NOMO-1 treated with dmso at 0.1 percent for 144 hours (cell line): Measurements from ENCODE around the gene PLEKHO2.

Source experiments
- DNase-seq: peaks from one replicate; lab custom pipeline; 2025; ENCODE audit not compliant: unreplicated experiment; lab: John Stamatoyannopoulos, UW

Gene PLEKHO2

DNA sequence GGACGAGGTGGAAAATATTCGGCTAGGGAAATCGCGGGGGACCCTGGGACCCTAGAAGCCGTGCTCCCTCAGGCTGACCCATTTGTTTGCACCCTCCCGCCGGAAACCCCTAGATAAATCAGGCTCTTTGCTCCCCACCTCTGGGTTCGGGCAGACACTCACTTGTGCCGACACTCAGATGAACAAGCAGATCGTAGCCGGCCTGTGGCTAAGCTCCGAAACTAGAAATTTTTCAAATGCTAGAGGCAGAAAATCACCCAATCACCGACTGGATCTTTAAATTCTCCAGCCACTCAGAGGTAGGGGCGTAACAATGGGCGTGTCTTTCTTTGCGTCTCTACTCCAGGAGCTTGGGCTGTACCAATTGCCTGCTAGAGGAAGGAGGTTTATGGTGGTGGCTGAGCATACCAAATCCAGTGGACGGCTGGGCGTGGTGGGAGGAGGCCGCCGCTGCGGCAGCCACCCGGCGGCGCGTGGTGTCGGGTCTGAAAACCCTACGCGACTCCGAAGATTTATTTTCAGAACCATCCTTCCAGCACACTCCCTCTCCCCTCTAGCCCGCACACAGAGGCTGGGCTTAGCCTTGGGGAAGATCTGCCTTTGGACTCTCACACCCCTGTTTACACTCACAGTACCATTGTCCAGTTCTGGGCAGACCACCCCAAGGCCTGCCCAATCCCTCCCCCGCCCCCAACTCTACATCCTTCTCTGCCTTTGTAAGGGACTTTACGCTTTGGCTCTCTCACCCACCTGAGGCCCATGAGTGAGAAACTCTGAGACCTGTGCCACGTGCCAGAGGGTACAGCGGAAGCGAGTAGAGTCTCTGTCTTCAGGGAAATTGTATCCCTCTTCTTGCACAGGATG, 16.1 kb upstream of the PLEKHO2 start, which contains the start of gene PIF1:
PIF1 (minus strand) TSS at position 217 of the 864 bp plus-strand sequence. CDS start 1,312 bp downstream, outside the sequence.
- DNase-seq, result peak; percentile 98

DNA sequence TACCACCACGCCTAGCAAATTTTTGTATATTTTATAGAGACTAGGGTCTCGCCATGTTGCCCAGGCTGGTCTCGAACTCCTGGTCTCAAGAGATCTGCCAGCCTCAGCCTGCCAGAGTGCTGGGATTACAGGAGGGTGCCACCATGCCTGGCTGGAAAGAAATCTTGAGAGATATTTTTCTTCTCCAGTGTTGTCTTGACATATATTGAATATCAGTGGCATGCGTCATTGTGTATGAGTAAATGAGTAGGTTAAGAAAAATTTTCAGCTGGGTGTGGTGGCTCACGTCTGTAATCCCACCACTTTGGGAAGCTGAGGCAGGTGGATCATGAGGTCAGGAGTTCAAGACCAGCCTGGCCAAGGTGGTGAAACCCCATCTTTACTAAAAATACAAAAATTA, 12.7 kb upstream of the PLEKHO2 start:
- no peak for DNase-seq

DNA sequence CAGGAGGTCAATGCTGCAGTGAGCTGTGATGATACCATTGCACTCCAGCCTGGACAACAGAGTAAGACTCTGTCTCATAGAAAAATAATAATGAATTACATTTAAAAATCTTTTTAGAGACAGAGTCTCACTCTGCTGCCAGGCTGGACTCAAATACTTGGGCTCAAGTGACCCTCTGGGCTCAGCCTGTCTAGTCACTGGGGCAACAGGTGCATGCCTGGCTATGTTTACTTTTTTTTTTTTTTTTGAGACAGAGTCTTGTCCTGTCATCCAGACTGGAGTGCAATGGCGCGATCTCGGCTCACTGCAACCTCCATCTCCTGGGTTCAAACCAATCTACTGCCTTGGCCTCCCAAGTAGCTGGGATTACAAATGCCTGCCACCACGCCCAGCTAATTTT, 8.0 kb upstream of the PLEKHO2 start:
- no peak for DNase-seq

DNA sequence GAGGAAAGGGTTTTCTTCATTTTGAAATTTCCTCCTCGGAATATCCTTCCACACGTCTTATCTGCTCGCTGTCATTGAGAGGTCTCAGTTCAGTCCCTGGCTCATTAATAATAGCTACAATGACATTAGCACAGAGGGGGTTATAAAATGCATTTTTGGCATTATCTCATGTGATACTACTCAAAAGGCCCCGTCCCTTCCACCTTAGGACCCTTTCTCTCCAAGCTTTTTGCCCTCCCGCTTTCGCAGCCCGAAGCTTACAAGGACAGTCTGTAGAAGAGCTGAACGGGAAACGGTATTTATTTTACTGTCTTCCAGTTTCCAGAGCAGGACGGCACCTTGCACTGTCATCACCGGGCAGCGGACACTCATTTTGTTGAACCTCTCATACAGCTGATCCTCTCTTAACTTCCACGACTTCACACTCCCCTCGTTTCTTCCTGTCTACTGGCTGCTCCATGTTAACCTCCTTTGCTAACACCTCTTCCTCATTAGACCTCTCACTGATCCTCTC, 5.6 kb upstream of the PLEKHO2 start:
- no peak for DNase-seq

DNA sequence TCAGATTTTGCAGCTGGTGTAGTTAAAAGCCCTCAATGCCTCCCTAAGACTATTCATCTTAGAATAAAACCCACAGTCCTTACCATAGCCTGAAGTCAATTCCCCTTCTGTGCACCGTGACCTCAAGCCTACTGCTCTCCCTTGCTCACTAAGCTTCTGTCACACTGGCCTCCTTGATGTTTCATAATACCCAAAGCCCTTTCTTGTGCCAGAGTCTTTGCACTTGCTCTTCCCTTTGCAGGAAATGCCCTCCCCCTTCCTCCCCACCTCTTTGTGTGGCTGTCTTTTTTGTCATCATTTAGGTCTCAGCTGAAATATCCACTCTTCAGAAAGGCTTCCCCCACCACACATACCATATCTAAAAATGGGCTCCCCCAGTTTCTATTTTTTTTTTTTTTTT, 4.2 kb upstream of the PLEKHO2 start:
- DNase-seq, result peak; percentile 72

DNA sequence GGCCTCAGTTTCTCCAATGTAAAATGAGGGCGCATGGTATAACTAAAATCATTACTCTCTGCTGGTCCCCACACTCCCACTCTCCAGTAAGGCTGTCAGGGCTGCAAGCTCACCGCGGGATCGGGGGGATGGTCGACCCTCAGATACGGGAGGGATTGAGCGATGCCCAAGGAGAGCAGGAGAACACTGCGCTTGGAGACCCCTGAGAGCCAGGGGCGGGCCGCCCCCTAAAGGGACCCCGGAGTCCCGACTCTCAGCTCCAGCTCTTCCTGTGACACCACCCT, 713 bp upstream of the PLEKHO2 start:
- DNase-seq, result no peak

DNA sequence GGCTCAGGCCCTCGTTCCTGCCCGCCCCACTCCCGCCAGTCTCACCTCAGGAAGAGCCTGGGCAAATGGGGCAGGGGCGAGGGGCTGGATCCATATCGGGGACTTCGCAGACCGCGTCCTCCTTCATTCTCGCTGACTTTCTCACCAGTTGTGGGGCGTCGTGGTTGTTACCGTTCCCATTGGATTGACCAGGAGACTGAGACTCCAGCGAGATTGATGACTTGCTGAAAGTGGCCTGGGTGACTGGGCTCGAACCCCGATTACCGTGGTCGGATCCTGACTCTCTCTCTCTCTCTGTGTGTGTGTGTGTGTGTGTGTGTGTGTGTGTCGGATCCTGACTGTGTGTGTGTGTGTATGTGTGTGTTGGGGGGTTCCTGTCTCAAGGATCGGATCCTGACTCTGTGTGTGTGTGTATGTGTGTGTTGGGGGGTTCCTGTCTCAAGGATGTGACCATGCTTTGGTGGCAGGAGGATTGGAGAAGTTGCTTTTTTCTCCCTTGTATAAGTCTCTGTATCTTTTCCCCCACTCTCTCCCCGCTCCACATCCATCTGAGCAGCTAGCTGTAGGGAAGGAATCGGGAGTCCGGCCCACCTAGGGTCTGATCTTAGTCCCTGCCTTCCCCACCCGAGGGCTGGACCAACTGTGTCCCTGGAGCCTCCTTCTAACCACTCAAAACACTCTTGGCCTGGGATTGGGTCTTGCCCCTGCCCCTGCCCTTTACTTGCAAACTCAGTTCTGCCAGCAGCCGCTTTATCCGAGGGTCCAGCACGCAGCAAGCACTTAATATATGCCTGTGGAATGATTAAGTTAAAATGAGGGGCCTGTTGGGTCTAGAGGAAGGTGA, 603 bp downstream of the PLEKHO2 start:
- no peak for DNase-seq

DNA sequence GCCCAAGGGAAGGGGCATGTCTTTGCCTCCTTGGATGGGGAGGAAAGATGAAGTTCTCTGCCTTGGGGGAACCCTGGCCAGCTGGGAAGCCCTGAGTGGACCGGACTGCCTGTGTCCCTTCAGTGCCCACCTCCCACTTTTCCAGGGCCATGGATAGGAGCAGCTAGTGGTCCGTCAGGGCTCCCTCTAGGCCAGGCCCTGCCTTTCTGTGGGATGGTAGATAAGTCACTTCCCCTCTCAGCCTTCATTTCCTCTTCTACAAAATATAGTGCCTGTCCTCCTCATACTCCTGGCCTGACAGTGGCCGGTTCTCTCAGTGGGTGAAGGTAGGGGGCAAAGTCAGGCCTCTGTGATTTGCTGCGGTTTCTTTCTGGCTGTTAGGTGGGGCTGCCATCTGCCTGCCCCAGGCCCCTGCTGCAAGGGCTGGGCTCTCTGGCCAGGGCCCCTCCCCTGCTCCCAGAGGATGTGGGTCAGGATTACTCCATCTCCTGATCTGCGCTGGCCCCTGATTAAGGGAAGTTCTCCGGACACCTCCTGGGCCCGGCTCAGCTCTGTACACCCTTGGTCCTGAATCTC, 1.4 kb downstream of the PLEKHO2 start:
- DNase-seq, result peak; percentile 85

DNA sequence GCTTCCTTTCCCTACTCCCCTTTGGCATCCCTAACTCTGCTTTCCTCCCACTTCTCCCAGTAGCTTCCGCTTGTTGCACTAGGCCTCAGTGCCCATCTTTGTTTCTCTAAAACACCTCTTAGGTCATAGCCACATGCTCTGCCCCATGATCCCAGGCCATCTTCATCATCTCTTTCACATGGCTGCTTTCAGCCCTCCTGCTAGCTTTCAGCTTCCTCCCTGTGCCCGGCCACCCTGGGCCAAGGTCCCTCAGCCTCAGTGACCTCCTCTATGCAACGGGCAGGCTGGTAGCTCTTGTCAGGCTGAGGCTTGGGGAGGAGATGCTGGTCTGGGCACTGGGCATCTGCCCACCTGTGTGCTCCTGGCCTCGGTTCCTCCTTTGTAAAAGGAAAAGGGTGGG, 2.3 kb downstream of the PLEKHO2 start:
- no peak for DNase-seq

DNA sequence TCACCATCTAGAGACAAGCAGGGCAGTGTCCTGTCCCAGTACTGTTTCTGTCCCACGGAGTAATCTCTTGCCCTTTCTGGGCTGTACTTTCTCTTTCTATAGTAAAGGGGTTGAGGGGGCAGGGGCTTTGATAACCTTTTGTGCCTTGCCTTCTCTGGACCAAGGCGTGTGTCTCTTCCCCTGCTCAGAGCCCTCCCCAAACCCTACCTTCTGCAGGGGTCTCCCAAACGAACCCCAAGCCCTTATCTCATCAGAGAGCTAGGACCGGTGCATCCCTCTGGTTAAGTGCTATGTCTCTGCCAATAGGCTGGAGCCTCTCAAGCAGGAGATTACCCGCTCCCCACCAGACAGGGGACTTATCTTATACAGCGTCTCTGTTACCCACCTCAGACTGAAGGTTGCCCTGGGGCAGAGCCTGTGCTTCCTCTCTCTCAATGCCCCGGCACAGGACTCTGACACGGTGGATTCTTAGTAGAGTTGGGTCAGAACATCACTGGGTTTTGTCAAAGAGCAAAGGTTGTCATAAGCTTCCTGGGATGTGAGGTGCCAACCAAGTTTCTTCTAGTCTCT, 2.9 kb downstream of the PLEKHO2 start:
- no peak for DNase-seq

DNA sequence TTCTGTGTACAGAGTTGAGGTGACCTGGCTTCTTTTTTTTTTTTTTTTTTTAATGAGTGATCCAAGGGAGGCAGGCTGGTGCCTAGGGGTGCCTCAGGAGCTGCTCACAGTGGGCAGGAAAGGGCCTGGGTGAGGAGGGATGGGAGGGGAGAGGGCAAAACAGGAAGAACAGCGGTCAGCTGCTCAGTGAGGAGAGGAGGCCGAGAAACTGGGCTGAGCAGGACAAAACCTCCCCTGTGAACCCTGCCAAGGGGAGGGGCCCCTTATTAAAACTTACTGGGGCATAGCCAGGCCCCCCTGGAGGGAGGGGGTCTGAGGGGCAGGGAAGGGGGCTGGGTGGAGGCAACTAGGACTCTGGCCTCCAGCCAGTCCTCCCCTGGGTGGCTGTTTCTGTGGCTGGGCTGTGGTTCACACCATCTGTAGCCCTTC, 3.5 kb downstream of the PLEKHO2 start:
- no peak for DNase-seq

DNA sequence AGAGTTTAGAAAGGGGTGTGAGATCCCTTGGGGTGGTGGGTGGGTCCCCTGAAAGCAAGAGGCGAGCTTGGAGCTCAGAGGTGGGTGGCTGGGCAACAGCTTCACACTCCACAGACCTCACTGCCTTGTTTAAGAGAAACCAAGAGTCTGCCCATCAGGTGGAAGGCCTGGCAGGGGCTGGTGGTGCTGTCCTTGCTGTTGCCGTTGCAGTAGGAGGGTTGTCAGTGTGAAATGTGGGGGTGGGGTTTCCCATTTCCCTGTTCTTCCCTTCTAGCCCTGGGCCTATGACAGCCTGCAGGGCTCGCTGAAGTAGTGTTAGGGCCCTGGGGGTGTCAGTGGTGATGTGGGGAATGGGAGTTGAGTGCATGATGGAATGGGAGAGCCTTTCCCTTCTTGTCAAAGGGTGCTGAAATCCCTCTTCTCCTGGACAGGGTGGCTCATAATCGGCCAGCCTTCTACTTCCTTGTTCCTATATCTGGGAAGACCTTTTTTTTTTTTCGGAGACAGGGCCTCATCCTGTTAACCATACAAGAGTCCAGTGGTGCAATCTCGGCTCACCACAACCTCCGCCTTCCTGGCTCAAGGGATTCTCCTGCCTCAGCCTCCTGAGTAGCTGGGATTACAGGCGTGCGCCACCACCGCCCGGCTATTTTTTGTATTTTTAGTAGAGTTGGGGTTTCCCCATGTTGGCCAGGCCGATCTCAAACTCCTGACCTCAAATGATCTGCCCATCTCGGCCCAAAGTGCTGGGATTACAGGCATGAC, 4.3 kb downstream of the PLEKHO2 start:
- no peak for DNase-seq

DNA sequence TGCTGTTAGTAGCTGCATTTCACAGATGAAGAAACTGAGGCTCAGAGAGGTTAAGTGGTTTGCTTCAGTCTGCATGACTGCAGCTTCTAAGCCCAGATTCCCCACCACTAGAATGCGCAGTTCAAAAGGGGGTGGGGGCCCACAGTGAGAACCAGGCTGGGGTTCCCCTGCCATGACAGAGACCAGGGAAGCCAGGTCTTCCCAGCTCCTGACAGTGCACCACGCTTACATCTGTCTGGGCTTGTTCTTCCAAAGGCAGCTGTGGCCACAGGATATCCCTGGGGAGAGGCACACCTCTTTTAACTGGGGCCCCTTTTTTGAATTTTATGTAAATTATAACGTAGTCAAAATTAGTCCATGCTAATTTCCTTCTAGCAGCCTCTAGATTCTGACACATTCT, 5.3 kb downstream of the PLEKHO2 start:
- no peak for DNase-seq

DNA sequence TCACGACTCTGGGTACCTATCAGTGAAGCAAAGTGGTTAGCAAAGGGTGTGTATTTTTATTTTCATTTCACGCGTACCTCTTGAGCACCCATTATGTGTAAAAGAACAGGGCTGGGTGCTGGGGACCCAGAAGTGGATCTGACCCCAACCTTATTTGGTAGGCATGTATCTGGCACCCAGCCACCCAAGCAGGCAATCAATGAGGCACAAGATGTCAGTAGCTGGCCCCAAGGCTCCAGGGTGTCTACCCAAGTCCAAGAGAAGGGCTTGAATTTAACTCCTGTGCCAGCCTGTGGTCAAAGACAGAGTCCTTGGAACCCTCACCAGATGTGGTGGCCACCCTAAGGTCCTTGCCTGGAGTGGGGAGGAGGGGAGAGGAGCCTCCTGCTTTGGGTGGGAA, 5.7 kb downstream of the PLEKHO2 start:
- no peak for DNase-seq

DNA sequence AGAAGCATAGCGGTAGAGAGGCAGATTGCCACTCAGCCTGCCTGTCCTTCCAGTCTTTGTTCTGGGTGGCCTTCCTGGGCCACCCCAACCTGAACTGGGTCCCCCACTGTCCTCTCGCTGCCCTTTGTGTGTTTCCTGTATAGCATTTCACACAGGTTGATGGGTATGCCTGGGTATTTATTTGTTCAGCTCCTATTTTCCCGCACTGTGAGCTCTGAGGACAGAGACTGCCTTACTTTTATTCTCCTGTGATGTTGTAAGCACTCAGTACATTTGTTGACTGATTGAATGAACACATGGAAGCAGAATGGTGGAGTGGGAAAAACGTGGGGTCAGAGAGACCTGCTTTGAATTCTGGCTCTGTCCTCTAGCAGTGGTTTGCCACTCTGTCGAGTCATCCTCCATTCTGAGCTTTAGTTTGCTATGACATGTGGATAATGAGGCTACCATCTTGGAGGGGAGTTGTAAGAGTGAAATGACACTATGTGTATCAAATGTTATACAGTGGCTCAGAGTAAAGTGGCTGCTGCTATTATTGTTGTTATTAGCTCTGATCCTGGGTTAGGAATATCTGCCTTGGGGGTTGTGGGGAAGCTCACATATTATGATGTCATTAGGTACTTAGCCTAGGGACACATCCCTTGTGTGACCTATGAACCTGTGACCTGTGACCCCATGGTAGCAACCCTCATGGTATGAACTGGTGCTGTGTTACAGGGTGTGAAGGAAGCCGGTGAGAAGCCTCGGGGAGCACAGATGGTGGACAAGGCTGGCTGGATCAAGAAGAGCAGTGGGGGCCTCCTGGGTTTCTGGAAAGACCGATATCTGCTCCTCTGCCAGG, 6.4 kb downstream of the PLEKHO2 start:
- no peak for DNase-seq

DNA sequence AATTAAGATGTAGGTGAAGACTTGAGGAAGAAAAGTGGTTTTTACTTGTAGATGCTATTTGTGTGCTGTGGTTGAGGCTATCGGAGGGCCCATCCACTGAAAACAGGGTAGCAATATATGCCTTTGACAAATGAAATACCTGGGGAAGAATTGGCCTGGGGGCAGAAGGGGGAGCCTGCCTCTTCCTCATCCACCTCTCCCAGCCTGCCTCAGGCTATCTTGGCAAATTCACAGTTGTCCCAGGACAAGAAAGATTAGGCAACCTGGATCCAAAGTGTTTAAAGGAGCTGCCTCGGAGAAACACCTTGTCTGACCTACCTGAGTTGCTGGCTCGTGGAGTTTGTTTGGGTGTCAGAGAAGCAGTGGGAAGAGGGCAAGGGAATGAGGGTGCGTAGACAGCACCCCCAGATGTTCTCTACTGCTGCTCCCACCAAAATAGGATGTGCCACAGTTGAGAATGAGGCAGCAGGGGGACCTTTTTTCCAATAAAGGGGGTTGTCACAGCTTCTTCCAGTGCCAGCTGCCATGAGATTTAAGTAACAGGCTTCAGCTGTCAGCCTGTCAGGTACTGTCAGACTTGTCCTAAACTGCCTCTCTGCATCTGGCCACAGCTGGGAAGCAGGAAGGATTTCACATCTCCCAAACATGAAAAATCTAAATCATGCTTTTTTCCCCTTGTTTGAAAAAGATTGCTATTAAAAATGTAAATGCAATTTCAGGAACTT, 9.2 kb downstream of the PLEKHO2 start:
- DNase-seq, result no peak

DNA sequence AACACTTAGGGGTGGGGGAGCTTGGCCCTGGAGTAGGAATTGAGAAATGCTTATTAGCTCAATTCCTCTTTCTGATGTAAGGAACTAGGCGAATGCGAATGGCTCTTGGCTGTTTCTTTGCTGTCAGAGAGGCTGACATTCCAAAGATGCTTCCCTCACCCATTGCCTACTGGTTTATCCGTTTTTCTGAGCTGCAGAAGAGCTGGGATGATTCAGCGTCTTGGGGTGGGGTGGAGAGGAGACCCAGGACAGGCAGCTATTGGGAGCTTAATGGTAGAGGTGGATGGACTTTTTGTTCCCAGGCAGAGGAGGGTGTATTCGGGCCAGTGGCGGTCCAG, 9.8 kb downstream of the PLEKHO2 start:
- DNase-seq, result peak; percentile 78

DNA sequence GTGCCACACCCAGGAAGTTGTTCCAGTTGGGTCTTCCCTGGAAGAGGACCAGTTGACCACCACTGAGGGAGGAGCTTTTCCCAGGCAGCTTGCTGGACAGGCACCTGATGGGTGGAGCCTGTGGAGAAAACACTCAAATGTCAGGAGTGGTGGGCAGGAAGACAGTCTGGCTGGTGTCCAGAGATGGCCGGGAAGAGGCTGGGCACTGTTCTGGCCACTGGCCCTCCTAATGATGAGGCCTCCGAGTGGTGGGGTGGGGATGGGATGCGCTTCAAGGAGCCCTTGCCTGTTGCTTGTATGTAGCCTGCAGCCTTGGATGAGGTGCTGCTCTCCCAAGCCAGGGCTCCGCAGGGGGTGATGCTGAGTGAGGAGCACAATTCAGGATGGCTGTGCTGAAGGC, 12.3 kb downstream of the PLEKHO2 start:
- no peak for DNase-seq

DNA sequence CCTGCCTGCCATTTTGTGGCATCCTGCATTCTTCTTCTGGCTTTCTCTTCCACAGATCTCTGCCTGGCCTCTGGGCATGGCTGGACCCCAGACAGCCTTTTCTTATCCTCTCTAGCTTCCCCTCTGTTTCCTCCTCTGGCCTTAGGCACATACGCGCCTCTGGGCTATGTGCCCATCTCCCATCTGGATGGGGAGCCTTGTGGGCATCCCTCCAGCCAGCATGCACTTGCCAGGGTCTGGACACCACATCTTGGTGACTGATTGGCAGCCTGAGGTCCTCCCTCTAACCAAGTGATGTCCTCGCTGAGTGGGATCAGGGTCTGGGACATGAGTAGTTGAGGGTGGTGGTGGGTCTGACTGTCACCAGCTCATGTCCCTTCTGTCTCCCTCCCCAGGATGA, 12.8 kb downstream of the PLEKHO2 start:
- DNase-seq, result no peak
